Sciatic nerve (tissue), 2 donors: ENCODE data around the gene ZNF286A. TPM values are rescaled to one million over a fixed set of nuclear protein-coding genes. Genes with fewer than 3 reads are reported as not detected.
"Not testable (repeated sequence)": the region's sequence is repeated elsewhere in the genome, so short reads cannot be mapped to it uniquely, and the experiment has no call there.

Experiments
- ATAC-seq: fragments of 200-7000 bp; cut with Tn5 transposase; one replicate; pipeline ENCODE4 v1.9.1; 2020; ENCODE audit warnings: mild to moderate bottlenecking, moderate library complexity
- DNase-seq: peaks from one replicate; pipeline ENCODE4 v3.0.0-alpha.2; 2020; ENCODE audit warnings: low spot score
- intact Hi-C: fragments of 100-400 bp; cut with DNase I; formaldehyde crosslinking; loops from one replicate; pipeline ENCODE4 v1.14.2; 2022
- total RNA-seq: library from RNA; stranded (reverse); fragmentation: NEBNext Ultra II Directional; extraction: Animal tissue kit (Norgen Biotek cat#: 25700); gene quantifications from one replicate; pipeline ENCODE4 v1.2.1, GENCODE V29; 2021
- donor health status: DM: no; HTN: no; CAD: no.
- donor health status: DM: no; HTN: no; CAD: no.

Gene ZNF286A
- total RNA-seq, 1 donor from 2014 or later = 20.1 TPM

DNA sequence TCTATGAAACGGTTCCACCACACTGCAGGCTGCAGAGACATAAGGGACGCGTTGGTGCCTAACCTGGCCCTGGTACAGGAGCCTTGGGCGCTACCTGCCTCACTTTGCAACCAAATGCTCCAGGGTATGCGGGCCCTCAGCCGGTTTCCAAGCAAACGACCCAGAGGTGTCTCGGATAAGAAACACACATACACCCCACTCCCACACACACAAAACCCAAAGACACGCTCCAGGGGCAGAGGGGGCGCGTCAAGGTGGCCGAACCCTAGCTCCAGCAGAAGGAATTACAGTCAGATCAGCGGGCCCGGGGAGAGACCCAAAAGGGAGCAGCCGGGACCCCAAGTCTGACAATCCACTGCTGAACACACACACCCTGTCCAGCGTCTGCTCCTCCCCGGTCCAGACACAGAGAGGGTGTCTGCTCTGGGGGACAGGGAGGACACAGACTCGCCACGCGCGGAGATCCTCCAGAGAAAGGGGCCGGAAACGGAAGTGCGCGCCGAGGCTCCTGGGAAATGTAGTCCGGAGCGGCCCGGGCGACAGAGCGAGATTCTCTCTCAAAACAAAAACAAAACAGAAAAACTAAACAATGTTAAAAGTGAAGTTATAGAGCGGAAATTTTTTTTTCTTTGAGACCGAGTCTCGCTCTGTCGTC, 15.6 kb upstream of the ZNF286A start, which contains the start of gene TRIM16:
TSS of gene TRIM16 (minus strand) at position 488 of the 655 bp plus-strand sequence. CDS start 32,702 bp downstream, outside the sequence.
- intact Hi-C loops = not testable (repeated sequence)
- peak; percentile 88 for DNase-seq
- ATAC-seq = peak; percentile 98

GRCh38 chr17:15687494-15687893, 12.1 kb upstream of the ZNF286A start:
- DNase-seq, intact Hi-C loops, ATAC-seq: not testable (repeated sequence)

- intact Hi-C loops, ATAC-seq, DNase-seq: not testable (repeated sequence)
These were observed 585 bp upstream of the ZNF286A start for GRCh38 chr17:15698967-15699366.

DNA sequence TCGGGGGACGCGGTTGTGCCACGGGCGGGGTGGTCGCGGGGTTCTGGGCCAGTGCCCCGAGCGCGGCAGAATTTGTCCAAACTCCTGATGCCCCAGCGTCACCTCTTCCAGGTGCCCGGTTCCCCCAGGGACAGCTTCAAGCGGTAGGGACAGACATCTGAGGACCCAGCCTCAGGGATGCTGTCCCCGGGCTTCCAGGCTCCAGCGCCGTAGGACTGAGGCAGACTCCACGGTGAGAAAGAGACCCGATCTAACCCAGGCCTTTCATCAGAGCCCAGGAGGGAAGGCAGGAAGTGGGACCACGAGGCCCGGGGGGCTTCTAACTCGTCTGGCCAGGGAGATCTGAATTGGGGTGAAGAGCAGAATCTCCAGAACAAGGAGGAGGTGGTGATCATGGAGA, 385 bp downstream of the ZNF286A start:
- intact Hi-C loops, DNase-seq: not testable (repeated sequence)
- ATAC-seq = peak; percentile 56

DNA sequence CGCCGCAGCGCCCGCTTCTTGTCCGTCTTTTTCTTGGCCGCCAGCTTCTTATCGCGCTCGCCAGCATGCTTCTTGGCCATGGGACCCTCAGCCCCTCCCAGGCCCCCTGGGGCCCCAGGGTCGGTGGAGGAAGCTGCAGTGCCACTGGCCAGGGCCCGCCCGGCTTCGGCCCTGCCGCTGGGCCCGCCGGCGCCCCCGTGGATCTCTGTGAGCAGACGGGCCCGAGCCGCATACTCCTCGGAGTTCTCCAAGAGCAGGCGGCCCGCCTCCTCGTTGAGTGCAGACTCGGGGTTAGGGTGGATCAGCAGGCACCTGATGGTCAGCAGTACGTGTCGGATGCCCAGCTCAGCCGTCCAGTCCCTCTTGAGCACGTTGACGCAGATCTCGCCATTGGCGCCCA, 4.7 kb downstream of the ZNF286A start:
- DNase-seq, intact Hi-C loops, ATAC-seq: not testable (repeated sequence)

DNA sequence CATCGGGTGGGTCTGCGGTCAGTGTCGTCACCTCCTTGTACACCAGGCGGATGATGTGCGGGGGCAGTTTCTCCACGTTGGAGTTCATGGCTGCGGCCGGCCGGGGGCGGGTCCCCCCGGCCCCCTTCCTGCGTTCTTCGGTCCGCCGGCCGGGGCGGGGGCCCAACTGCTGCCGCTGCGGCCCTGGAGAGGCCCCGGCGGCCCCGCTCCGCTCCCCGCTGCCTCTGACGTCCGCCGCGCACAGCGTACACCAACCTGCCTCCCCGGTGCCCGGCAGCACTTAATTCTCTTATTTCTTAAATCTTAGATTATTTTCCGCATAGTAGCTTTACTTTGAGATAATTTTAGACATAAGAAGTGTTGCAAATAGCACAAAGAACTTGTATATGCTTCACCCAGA, 5.3 kb downstream of the ZNF286A start:
- DNase-seq, ATAC-seq, intact Hi-C loops: not testable (repeated sequence)

GRCh38 chr17:15708879-15709278, 9.3 kb downstream of the ZNF286A start:
- DNase-seq, ATAC-seq, intact Hi-C loops: not testable (repeated sequence)

GRCh38 chr17:15716601-15717563, 17.3 kb downstream of the ZNF286A start:
- DNase-seq, ATAC-seq, intact Hi-C loops: not testable (repeated sequence)

- ATAC-seq, intact Hi-C loops: not testable (repeated sequence)
These were observed 31.0 kb downstream of the ZNF286A start for GRCh38 chr17:15730535-15730934.

GRCh38 chr17:15731900-15732299, 32.3 kb downstream of the ZNF286A start, which contains the start of gene TBC1D26:
TBC1D26 (plus strand) TSS chr17:15732283; CDS start chr17:15735349, 3,066 bp downstream.
- DNase-seq, ATAC-seq, intact Hi-C loops: not testable (repeated sequence)

More at GRCh38 chr17:15730535-15730934, 31.0 kb downstream of the ZNF286A start:
- not testable (repeated sequence) for DNase-seq

DNA sequence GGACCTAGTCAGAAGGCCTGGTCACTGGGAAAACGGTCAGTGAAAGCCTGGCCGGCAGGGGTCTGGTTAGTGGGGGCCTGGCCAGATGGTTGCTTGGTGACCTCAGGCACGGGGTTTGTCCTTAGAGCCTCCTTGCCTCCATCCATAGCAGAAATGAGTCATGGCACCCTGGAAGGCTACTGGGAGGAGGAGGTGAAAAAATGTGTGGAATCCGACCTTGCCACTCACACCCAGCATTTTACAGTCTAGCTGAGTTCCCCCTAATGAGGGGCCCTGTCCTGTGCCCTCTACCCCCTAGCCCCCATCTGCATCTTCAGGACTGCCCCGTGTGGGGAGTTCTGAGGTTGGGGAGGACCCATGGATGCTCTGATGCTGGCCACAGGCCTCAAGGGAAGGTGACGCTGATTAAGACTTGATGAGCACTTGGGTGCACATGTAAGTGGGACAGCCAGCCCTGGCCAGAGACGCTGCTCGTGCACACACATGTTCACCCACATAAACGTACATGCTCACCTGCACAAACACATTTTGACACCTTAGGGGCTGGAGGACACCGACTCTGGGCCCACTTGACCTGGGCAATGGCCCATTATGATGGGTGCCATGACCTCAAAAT, 33.7 kb downstream of the ZNF286A start:
- DNase-seq, ATAC-seq, intact Hi-C loops: not testable (repeated sequence)

GRCh38 chr17:15736578-15736977, 37.0 kb downstream of the ZNF286A start:
- DNase-seq, ATAC-seq, intact Hi-C loops: not testable (repeated sequence)

DNA sequence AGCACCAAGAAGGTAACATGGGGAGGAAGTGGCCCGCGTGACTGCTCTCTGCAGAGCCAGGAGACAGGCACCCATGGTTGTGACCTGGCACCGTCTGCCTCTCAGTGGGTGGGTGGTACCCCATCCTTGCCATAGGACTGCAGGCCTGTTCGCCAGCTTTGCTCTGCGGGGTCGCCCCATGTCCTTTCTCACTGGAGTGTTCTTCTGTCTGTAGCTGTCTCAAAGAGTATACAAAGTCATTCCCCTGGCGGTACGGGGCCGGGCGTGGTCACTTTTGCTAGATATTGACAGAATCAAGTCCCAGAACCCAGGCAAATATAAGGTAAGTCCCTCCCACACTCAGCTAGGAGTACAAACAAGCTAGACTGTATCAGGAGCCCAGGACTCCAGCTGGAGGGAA, 38.5 kb downstream of the ZNF286A start:
- ATAC-seq = no peak
- no peak for DNase-seq
- intact Hi-C loops = no loop called here

DNA sequence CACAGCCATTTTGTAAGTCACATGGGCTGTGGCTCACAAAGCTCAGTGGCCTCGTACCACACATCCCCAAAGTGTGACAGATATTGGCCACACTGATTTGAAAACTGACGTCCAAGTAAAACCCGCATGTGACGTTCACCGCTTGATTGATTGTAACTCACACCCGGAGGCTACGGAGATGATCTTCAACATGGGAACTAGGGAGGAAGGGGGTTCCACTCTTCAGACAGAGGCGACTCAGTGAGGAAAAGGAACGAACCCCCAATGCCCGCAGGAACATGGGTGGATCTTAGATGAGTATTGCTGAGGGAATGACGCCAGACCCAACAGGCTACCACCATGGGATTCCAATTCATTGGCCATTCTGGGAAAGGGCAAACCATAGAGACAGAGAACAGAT, 39.7 kb downstream of the ZNF286A start:
- DNase-seq, ATAC-seq, intact Hi-C loops: not testable (repeated sequence)

GRCh38 chr17:15740041-15740440, 40.5 kb downstream of the ZNF286A start:
- DNase-seq, intact Hi-C loops: not testable (repeated sequence)
- peak; percentile 43 for ATAC-seq

DNA sequence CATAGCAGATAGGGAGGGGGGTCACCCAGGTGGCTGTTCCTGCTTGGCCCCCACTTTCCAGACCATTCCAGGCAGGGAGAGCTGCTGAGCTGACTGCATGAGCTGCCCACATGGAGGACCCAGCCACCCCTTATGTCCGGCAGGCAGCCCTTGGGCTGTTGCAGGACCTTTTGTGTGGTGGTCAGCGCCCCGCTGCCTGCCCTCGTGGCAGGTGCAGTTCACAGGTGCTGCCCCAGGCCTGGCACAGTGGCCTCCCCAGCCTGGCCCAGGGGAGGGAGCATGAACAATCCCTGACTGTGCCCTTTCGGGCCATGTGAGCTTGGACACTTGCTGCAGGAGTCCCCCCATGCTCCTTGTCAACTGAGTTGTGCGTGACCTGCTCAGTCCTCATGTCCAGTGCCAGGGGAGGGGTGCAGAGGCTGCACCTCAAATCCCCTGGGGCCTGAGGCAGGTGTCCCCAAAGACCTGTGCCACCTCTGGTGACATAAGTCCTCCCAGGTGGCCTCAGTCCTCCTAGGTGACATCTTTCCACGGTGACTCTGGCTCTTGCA, 41.1 kb downstream of the ZNF286A start:
- intact Hi-C loops = no loop called here
- no peak for DNase-seq
- ATAC-seq = no peak

- DNase-seq = no peak
- no peak for ATAC-seq
- intact Hi-C loops = no loop called here
These were observed 42.1 kb downstream of the ZNF286A start for GRCh38 chr17:15741624-15742023.

GRCh38 chr17:15742051-15742795, 42.7 kb downstream of the ZNF286A start:
- intact Hi-C loops = no loop called here
- no peak for ATAC-seq
- no peak for DNase-seq
